IPS-15b (cell line): Measurements from ENCODE around the gene CC2D2A.
"Not testable (repeated sequence)": the region's sequence is repeated elsewhere in the genome, so short reads cannot be mapped to it uniquely, and the experiment has no call there.

ENCODE experiments used
- H3K27me3 ChIP-seq: one replicate; pipeline ENCODE4 v1.6.1; 2013; ENCODE audit warnings: low read length; ENCODE audit not compliant: control insufficient read depth, insufficient read depth
- H3K36me3 ChIP-seq: one replicate; pipeline ENCODE4 v1.6.1; 2013; ENCODE audit warnings: low read length; ENCODE audit not compliant: control insufficient read depth, insufficient read depth
- H3K4me1 ChIP-seq: one replicate; pipeline ENCODE4 v1.6.1; 2013; ENCODE audit warnings: mild to moderate bottlenecking, low read length; ENCODE audit not compliant: control insufficient read depth, insufficient read depth
- H3K4me3 ChIP-seq: one replicate; pipeline ENCODE4 v1.5.1; 2013; ENCODE audit warnings: low read depth, low read length
- H3K9ac ChIP-seq: one replicate; pipeline ENCODE4 v1.6.1; 2013; ENCODE audit warnings: low read depth, mild to moderate bottlenecking, low read length
- H3K9me3 ChIP-seq: one replicate; pipeline ENCODE4 v1.6.1; 2013; ENCODE audit warnings: mild to moderate bottlenecking, low read length; ENCODE audit not compliant: control insufficient read depth, insufficient read depth

CC2D2A gene

DNA sequence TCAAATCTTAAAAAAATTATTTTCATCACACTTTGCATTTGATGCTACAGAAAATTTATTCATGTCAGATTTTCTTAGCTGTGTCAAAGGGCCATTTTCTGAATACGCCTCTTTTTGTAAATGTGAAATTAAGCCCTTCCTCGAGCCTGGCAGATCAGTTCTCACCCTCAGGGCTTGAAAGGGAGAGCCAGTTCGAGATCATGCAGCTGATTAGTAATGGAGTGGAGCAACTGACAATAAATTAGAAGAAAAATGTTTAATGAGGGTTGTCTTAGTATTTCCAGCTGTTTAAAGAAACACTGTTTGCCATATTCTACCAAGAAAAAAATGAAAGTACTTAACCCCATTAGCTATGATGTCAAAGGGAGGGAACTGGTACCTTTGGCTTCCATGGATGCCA, 28.7 kb downstream of the CC2D2A start:
- Histone ChIP-seq H3K4me1 (peaks cover 7% of the 10 kb centered on the region), H3K9me3 (no peaks in the 10 kb centered on the region), H3K9ac (no peak overlapping the region), H3K27me3 (no peaks in the 10 kb centered on the region), H3K36me3 (no peaks in the 10 kb centered on the region), H3K4me3 (no peak overlapping the region)

DNA sequence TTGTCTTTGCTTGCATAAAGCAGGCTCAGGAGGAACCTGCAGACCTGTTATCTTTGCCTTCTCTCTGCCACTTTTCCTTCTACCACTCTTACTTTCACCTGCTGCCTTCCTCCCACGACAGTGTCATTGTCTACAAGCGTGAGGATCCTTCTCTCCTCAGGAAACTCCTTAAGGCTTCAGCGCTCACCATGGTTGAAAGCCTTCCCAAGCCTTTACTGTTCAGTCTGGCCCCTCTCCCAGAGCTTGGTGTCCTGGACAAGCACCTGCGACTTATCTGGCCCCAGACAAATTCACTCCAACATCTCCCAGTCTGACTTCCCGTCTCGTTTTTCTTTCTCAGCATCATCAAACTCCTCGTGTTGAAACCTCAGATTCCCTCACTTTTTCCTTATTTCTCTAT, 31.0 kb downstream of the CC2D2A start:
- Histone ChIP-seq H3K27me3 (no peaks in the 10 kb centered on the region), H3K4me3 (no peak overlapping the region), H3K4me1 (peaks cover 7% of the 10 kb centered on the region), H3K9me3 (no peaks in the 10 kb centered on the region), H3K9ac (no peak overlapping the region), H3K36me3 (no peaks in the 10 kb centered on the region)

DNA sequence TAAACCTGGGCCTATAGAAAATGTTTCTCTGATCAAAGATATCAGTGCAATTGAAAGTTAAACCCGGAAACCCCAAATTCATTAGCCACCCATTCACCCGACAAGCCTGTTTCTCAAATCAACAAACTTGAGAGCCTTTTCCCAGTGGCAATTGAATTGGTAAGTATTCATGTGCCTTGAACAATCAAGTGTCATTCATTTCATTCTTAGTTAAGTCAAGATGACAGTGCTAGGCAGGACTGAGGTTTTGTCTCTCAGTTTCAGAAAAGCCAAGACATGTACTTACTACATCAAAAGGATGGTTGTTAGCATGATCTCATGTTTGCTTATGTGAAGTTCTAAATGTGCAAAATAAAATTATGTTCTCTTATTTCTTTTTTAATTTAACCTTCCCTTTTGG, 32.3 kb downstream of the CC2D2A start:
- no peak overlapping the region for H3K9ac ChIP-seq
- H3K9me3 ChIP-seq = no peaks in the 10 kb centered on the region
- peaks cover 7% of the 10 kb centered on the region for H3K4me1 ChIP-seq
- no peak overlapping the region for H3K4me3 ChIP-seq
- H3K27me3 ChIP-seq = no peaks in the 10 kb centered on the region
- no peaks in the 10 kb centered on the region for H3K36me3 ChIP-seq

DNA sequence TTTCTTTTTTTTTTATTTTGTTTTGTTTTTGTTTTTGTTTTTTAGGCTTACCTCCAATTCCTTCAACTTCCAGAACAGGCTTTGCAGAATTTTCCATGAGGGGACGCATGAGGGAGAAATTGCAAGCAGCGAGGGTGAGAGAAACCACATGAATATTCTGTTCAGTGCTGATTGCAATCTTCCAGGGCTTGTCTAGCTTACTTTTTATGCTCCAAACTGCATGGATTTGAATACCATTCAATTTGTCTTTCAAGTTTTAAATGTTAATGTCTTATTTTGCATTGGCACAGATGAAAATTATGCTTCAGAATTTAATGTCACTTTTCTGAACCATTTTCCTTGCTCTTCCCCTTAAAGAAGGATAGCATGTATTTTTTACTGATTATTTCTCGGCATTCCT, 32.7 kb downstream of the CC2D2A start:
- Histone ChIP-seq H3K4me1 (peaks cover 7% of the 10 kb centered on the region), H3K9me3 (no peaks in the 10 kb centered on the region), H3K36me3 (no peaks in the 10 kb centered on the region), H3K4me3 (no peak overlapping the region), H3K9ac (no peak overlapping the region), H3K27me3 (no peaks in the 10 kb centered on the region)

DNA sequence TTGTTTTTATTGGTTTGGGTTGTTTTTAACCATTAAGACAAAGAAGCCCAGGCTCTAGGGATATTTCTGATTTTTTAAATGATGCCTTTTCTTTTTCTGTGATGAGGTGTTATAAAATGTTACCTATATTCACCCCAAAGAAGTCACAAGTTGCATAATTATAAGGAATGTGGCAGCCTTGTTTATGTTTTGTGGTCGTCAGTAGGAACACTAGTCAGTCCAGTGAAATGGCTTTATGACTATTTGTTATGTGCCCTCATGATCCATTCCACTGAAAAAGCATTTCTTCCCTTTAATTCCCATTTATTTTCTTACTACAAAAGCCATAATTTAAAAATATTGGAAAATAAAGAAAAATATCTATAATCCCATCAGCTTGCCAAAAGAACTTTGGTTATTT, 34.4 kb downstream of the CC2D2A start:
- H3K4me3 ChIP-seq = no peak overlapping the region
- H3K4me1 ChIP-seq = peaks cover 7% of the 10 kb centered on the region
- H3K27me3 ChIP-seq = no peaks in the 10 kb centered on the region
- H3K9me3 ChIP-seq = no peaks in the 10 kb centered on the region
- no peaks in the 10 kb centered on the region for H3K36me3 ChIP-seq
- H3K9ac ChIP-seq = no peak overlapping the region

DNA sequence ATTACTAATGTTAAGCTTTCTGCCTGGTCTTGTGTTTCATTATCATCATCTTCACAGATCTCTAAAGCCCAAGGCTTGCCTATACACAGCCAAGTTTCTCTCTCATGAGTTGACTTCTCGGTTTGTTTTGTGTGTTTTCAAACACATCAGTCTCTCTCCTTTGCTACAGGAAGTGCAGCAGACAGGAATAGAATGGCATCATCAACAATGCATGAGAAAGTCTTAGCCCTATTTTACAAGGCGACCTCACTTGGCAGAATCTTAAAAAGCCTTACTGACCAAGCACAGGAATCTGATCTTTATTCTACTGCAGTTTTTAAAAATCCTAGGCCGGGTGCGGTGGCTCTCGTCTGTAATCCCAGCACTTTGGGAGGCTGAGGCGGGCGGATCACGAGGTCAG, 36.8 kb downstream of the CC2D2A start:
- Histone ChIP-seq H3K27me3 (no peaks in the 10 kb centered on the region), H3K9ac (no peak overlapping the region), H3K4me1 (peaks cover 7% of the 10 kb centered on the region), H3K9me3 (no peaks in the 10 kb centered on the region), H3K36me3 (no peaks in the 10 kb centered on the region), H3K4me3 (no peak overlapping the region)

DNA sequence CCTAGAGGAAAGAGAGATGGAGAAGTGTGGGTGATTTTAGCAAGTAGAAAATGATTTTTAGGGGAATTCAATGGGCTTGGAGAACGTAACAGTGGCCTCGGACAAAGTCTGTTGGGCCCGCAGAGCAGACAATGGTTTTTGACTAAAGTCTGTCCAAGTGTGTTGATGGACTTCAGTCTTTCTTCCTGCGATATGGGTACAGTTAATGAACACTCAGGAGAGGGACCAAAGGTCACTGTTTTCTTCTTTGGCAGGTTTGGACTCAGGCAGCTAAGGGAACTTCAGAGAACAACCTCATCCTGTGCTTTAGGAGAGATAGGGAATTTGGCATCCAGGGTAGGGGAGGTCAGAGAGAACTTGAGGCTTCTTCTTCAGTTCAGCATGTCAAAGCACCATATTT, 38.0 kb downstream of the CC2D2A start:
- Histone ChIP-seq H3K36me3 (no peaks in the 10 kb centered on the region), H3K9me3 (no peaks in the 10 kb centered on the region), H3K9ac (no peak overlapping the region), H3K27me3 (no peaks in the 10 kb centered on the region), H3K4me3 (no peak overlapping the region), H3K4me1 (no peaks in the 10 kb centered on the region)

DNA sequence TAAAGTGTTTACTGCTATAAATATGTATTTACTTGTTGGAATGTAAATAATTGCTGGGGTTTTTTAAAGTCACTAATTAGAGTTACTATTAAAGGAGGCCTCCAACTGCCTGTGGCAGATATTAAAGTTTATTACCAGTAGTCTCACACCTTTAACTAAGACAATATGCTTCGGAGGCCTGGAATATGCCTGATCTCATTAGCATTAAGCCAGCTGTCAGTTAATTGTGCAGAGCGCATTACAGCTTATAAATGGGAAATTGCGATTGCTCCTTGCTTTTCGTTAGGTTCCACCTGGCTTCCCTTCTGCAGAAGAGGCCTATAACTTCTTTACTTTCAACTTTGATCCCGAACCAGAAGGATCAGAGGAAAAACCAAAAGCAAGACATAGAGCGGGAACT, 41.3 kb downstream of the CC2D2A start:
- Histone ChIP-seq H3K9ac (no peak overlapping the region), H3K4me3 (no peak overlapping the region), H3K9me3 (no peaks in the 10 kb centered on the region), H3K27me3 (no peaks in the 10 kb centered on the region), H3K36me3 (no peaks in the 10 kb centered on the region), H3K4me1 (no peaks in the 10 kb centered on the region)

DNA sequence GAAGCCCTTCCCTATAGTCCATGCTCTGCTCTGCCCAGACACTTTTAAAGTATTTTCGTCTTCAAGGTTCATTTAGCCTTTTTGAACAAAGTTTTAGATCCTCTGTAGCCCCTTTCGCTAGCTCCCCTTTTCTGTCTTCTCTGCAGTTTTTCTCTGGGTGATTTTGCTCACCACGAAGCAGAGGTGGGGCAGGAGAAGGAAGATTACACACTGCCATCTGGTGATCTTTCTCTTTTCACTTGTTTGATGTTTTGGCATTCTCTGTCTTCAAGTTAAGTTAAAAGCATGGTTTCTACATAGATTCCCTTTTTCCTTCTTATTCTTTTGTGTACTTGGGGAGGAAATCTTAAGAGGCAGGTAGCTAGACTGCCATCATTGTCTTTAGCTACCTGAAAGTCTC, 43.9 kb downstream of the CC2D2A start:
- Histone ChIP-seq H3K36me3 (no peaks in the 10 kb centered on the region), H3K27me3 (no peaks in the 10 kb centered on the region), H3K9me3 (no peaks in the 10 kb centered on the region), H3K9ac (no peak overlapping the region), H3K4me1 (no peaks in the 10 kb centered on the region), H3K4me3 (no peak overlapping the region)

DNA sequence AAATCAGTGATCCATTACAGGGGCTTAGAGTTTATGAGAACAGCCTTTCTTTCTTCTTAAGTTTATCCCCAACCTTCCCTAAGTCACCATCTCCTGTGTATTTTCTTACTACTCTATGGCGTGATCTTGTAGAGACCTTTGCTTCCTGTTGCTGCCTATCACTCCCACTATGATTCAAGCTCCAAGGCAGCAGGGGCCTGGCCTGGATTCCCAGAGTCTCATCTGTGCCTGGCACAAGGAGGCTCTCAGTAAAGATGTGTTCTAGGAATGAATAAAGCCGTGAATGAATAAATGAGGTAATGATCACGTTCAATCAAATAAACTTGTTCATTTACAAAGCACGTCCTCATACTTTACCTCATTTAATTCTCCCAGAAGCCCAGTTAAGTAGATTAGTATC, 45.4 kb downstream of the CC2D2A start:
- H3K9me3 ChIP-seq = no peaks in the 10 kb centered on the region
- H3K4me3 ChIP-seq = no peak overlapping the region
- H3K9ac ChIP-seq = no peak overlapping the region
- H3K4me1 ChIP-seq = no peaks in the 10 kb centered on the region
- no peaks in the 10 kb centered on the region for H3K36me3 ChIP-seq
- no peaks in the 10 kb centered on the region for H3K27me3 ChIP-seq

DNA sequence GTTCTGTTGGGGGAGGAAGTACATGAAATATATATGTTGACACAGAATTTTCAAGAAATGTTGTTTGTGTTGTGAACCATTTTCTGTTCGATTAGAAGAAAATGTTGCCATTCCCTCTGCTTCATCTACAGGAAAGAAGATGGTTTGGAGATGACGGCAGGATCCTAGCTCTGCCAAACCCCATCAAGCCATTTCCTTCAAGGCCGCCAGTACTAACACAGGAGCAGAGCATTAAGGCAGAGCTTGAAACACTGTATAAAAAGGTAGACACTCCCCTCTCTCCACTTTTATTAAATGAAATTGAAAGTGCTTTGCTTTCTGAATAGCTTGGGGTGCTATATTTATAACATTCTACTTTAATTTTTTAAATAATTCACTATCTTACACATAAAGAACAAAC, 46.8 kb downstream of the CC2D2A start:
- Histone ChIP-seq H3K9ac (no peak overlapping the region), H3K36me3 (no peaks in the 10 kb centered on the region), H3K27me3 (no peaks in the 10 kb centered on the region), H3K4me1 (no peaks in the 10 kb centered on the region), H3K9me3 (no peaks in the 10 kb centered on the region), H3K4me3 (no peak overlapping the region)

DNA sequence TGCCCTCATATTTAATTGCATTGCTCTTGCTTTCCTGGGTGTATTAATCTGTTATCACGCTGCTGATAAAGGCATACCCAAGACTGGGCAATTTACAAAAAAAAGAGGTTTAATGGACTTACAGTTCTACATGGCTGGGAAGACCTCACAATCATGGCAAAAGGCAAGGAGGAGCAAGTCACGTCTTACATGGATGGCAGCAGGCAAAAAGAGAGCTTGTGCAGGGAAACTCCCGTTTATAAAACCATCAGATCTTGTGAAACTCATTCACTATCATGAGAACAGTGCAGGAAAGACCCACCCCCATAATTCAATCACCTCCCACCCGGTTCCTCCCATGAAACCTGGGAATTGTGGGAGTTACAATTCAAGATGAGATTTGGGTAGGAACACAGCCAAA, 48.0 kb downstream of the CC2D2A start:
- H3K4me3 ChIP-seq, H3K9me3 ChIP-seq, H3K4me1 ChIP-seq, H3K9ac ChIP-seq, H3K27me3 ChIP-seq, H3K36me3 ChIP-seq: not testable (repeated sequence)

DNA sequence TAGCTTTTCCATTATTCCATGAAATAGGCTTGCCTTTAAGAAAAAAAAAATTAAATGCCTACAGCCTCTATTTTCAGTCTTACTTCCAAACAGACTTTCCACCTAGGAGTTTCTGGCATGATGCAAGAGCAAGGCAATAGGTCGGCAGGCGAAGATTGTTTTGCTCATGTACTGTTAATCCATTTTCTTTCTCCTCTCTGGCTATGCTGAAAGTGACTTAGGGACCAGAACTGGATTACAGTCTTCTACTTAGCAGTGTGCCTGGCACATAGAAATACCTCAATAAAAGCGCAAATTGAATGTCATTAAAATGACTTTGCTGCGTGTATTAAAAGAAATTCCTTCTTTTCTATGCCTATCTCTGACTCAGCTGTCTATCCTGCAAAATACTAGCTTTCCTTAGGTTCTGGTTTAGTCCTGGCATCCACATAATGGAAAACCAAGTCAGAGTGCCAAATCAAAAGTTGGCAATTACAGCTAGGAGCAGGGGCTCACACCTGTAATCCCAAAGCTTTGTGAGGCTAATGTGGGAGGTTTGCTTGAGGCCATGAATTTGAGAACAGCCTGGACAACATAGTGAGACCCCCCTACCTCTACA, 51.9 kb downstream of the CC2D2A start:
- H3K36me3 ChIP-seq = no peaks in the 10 kb centered on the region
- H3K9ac ChIP-seq = no peak overlapping the region
- H3K9me3 ChIP-seq = no peaks in the 10 kb centered on the region
- no peak overlapping the region for H3K4me3 ChIP-seq
- H3K27me3 ChIP-seq = no peaks in the 10 kb centered on the region
- H3K4me1 ChIP-seq = no peaks in the 10 kb centered on the region
